Measurements from ENCODE around the gene SPATA31C1.

The SPATA31C1 gene

DNA sequence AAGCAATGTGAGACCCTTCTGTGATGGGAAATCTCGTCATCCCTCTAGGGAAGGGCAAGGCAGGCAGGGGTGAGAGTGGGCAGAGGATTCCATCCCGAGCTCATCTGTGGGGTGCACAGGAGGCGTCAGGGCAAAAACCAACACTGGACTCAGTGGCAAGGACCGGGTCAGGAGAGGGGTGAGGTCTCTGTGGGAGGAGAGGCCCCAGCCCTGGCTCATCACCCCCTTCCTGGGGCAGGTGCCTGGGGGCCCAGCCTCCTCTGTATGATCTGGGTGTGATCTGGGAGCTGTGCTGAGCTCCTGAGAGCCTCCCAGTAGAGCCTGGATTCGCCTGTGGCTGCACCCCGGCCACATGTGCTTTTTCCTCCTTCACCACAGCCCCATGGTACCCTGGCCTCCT, 34.5 kb upstream of the SPATA31C1 start:
- TF ChIP-seq ZFX (IDR thresholded peaks at IDR 0.05), result no peak
- TF ChIP-seq, protein P1, sequence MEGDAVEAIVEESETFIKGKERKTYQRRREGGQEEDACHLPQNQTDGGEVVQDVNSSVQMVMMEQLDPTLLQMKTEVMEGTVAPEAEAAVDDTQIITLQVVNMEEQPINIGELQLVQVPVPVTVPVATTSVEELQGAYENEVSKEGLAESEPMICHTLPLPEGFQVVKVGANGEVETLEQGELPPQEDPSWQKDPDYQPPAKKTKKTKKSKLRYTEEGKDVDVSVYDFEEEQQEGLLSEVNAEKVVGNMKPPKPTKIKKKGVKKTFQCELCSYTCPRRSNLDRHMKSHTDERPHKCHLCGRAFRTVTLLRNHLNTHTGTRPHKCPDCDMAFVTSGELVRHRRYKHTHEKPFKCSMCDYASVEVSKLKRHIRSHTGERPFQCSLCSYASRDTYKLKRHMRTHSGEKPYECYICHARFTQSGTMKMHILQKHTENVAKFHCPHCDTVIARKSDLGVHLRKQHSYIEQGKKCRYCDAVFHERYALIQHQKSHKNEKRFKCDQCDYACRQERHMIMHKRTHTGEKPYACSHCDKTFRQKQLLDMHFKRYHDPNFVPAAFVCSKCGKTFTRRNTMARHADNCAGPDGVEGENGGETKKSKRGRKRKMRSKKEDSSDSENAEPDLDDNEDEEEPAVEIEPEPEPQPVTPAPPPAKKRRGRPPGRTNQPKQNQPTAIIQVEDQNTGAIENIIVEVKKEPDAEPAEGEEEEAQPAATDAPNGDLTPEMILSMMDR (conservative IDR thresholded peaks at IDR 0.05), result no peak
- no peak overlapping the region for H3K27ac ChIP-seq

DNA sequence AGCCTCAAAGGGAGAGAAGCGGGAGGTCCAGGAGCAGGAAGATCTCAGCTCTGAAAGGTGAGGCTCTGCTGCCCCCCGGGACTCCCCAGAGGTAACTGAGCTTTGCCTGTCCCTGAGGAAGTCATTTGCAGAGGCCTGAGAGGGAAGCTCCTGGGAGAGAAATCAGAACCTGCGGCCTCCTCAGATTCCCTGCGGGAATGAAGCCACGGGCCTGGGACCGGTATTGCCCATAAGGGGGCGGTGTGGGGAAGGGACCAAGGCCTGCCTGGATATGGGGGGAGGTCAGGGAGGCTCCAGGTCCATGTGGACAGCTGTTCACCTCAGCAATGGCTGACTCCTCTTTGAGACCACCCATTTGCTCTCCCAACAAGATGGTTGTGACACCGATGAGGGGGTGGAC, 33.8 kb upstream of the SPATA31C1 start:
- no peak for TF ChIP-seq ZFX (IDR thresholded peaks at IDR 0.05)
- TF ChIP-seq, protein P1 (conservative IDR thresholded peaks at IDR 0.05), result no peak; the same call in 1 of the 2 replicates
- H3K27ac ChIP-seq, result no peak overlapping the region

DNA sequence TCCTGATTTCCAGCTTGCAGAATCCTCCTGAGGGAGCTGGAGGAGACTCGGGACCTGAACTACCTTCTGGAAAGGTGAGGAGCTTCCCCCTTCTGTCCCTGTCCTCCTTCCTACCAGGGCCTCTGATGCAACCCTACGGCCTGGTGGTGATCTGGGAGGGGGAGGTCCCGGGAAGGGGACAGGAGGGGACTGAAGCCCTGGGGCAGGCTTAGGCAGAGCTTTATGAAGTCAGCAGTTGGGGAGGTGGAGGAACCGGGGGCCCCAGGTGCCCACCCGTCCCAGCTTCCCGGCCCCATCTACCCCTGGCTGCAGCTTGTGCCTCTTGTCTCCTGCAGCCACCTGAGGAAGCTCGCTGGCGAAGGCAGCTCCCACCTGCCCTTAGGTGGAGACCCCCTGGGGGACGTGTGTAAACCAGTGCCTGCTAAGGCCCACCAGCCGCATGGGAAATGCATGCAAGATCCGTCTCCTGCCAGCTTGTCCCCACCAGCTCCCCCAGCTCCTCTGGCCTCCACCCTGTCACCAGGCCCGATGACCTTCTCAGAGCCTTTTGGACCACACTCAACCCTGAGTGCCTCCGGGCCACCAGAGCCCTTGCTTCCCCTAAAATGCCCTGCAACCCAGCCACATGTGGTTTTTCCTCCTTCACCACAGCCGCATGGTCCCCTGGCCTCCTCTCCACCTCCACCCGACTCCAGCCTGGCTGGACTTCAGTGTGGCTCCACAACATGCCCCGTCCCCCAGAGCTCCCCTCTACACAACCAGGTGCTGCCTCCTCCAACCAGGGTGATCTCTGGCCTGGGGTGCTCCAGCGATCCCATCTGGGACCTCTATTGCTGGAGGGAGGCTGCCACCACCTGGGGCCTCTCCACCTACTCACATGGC, 32.9 kb upstream of the SPATA31C1 start:
- TF ChIP-seq, protein P1 (conservative IDR thresholded peaks at IDR 0.05), result no peak
- no peak for TF ChIP-seq ZFX (IDR thresholded peaks at IDR 0.05)
- no peak overlapping the region for H3K27ac ChIP-seq

DNA sequence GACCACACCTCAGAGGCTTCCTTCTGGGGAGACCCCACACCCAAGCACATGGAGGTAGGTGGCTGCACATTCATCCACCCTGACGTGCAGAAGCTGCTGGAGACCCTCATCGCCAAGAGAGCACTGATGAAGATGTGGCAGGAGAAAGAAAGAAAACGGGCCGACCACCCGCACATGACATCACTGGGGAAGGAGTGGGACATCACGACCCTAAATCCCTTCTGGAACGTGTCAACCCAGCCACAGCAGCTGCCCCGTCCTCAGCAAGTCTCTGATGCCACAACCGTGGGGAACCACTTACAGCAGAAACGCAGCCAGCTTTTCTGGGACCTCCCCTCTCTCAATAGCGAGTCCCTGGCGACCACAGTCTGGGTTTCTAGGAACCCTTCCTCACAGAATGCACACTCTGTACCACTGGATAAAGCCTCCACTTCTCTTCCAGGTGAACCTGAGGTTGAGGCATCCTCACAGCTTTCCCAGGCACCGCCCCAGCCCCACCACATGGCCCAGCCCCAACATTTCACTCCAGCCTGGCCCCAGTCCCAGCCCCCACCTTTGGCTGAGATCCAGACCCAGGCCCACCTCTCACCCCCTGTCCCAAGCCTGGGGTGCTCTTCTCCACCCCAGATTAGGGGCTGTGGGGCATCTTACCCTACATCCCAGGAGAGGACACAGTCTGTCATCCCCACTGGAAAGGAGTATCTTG, 32.1 kb upstream of the SPATA31C1 start:
- H3K27ac ChIP-seq, result no peak overlapping the region
- TF ChIP-seq, protein P1 (conservative IDR thresholded peaks at IDR 0.05), result no peak
- no peak for TF ChIP-seq ZFX (IDR thresholded peaks at IDR 0.05)

DNA sequence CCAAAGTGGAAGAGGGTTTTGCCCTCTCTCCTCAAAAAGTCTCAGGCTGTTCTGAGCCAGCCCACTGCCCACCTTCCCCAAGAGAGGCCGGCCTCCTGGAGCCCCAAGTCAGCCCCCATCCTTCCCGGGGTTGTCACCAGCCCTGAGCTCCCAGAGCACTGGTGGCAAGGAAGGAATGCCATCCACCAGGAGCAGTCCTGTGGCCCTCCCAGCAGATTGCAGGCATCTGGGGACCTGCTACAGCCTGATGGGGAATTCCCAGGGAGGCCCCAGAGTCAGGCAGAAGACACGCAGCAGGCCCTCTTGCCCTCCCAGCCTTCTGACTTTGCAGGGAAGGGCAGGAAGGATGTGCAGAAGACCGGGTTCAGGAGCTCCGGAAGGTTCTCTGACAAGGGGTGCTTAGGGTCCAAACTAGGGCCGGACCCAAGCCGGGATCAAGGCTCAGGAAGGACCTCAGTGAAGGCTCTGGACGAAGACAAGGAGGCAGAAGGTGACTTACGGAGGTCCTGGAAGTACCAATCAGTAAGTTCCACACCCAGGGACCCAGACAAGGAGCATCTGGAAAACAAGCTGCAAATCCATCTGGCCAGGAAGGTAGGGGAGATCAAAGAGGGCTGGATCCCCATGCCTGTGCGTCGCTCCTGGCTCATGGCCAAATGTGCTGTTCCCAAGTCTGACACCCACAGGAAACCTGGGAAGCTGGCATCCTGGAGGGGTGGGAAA, 31.4 kb upstream of the SPATA31C1 start:
- TF ChIP-seq, protein P1 (conservative IDR thresholded peaks at IDR 0.05), result no peak
- TF ChIP-seq ZFX (IDR thresholded peaks at IDR 0.05), result no peak
- no peak overlapping the region for H3K27ac ChIP-seq

DNA sequence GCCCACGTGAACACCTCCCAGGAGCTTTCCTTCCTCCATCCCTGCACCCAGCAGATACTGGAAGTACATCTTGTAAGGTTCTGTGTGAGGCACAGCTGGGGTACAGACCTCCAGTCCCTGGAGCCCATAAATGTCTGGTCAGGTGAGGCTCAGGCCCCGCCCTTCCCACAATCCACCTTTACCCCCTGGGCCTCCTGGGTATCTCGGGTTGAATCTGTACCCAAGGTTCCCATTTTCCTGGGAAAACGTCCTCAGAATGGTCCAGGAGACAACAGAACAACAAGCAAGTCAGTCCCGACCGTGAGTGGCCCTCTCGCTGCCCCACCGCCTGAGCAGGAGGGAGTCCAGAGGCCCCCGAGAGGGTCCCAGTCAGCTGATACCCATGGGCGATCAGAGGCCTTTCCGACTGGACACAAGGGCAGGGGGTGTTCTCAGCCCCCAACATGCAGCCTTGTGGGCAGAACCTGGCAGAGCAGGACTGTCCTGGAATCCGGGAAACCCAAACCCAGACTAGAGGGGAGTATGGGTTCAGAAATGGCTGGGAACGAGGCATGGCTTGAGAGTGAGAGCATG, 30.7 kb upstream of the SPATA31C1 start:
- H3K27ac ChIP-seq, result no peak overlapping the region
- TF ChIP-seq, protein P1 (conservative IDR thresholded peaks at IDR 0.05), result no peak
- no peak for TF ChIP-seq ZFX (IDR thresholded peaks at IDR 0.05)
